ENCODE measurements around the gene MBTPS1.

MBTPS1 gene

DNA sequence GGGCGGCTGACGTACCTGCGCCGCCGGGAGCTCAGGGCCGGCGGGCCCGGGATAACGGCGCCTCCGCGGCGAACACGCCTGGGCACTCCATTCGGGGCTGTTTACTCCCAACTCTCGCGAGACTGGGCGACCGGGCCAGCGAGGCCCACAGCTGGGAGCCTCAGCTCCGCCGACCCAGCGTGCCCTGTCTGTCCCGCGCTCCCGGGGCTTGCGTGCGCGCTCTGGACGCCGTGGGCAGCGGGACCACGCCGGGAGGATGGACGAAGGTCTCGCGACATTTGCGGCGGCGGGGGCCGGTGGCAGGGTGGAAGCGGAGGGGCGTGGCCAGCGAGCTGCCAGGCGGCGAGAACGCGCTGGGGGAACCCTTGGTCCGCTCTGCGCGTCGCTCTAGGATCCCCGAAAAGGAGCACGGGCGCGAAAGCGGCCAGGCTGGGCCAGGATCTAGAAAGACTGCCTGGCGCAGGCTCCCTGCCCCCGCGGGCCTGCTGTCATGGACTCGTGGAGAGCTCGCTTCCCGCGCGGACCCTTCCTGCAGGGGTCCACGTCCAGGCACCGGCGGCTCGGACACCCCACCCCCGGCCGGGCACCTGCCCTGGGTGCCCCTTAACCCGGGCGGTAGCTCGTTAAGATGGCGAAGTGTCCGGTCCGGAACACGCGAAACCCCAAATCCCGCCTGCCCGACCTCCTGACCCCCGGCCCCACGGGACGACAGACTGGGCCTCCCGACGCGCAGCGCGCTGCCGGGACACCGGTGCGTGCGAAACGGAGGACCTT lies at the start of gene MBTPS1:
Gene MBTPS1, minus strand, starts transcription at position 223 of the 774 bp plus-strand sequence. CDS start 15,159 bp downstream, outside the sequence.
- peak; percentile 98 for DNase-seq

DNA sequence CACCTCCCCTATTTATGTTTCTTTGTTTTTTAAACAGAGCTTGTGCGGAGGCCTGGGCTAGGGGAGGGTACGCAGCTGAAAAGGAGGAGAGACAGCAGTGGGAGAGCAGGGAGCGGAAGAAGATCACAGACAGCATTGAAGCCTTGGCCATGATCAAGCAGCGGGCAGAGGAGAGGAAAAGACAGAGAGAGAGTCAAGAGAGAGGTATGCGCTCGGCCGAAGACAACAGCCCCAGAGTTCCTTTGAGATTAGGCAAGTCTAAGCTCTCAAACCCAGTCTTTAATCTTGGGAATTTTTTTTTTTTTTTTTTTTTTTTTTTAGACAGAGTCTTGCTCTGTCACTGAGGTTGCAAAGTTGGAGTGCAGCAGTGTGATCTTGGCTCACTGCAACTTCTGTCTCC lies 49.0 kb upstream of the MBTPS1 start:
- no peak for DNase-seq

GRCh38 chr16:84161801-84162200 lies 45.1 kb upstream of the MBTPS1 start:
- no peak for DNase-seq

DNA sequence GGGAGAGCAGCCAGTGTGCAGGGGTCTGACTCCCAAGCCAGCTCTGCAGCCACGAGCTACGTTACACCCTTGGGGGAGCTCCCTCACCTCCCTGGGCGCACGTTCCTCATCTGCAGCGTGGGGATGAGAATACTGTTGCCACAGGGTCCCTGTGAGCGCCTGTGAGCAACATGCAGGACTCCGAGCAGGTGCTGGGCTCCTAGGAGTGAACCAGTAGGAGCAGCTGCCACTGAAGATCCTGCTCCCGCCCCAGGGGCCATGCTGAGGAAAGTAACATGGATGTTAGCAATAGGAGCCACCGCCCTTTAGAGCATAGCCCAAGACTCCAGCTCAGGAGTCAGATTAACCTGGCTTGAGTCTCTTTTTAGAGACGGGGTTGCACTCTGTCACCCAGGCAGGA lies 44.3 kb upstream of the MBTPS1 start:
- no peak for DNase-seq

DNA sequence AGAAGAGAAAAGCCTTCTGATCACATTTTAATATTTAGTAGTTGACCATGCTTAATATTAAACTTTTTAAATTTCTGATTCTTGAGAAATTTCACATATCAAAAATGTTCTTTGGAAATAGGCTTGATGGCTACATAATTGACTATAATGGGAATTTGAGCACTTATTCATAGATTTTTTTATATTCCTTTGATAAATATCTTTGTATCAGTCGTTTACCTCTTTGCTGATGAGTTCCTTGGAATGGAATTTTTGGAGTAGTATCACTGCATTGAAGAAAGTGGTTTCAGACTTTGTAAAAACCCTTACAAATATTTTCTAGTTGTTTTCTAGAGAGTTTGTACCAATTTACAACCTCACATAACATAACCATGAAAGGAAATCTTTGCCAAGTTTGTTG lies 43.1 kb upstream of the MBTPS1 start:
- DNase-seq, result no peak

DNA sequence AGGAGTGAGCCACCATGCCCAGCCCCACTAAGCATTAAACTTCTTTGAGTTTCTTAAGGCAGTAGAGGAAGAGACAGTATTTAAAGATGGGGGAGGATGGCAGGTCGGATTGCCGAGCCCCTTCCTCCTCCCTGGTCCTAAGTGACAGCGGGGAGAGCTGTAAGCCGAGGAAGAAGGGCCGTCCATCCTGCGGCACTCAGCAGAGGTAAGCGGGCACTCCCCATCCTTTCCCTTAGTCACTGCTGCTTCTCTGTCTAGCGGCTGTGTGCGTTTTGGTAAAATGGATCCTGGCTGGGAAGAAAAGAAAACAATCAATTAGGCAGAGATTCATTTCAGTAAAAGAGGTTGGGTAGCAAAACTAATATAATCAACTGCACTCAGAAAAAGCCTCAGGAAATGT lies 42.3 kb upstream of the MBTPS1 start:
- DNase-seq, result no peak

DNA sequence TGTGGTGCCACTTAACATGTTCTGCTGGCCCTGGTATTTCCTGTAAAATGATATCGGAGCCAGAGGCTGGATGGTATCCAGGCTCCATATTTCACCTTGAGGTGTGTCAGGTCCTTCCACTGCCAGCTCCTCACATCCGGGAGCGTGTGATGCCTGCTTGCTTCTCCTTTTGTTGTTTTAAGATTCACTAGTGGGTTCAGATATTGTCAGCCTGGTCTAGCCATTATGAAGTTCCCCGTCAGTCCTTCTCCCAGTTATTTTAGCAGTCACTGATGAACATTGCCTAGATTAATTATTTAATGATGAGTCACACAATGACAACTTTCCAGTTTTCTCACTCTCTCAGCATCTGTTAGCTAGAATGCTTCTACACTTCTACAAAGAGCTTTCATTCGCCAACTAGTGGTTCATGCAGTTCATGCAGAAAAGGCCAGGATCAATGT lies 39.6 kb upstream of the MBTPS1 start:
- DNase-seq, result no peak

DNA sequence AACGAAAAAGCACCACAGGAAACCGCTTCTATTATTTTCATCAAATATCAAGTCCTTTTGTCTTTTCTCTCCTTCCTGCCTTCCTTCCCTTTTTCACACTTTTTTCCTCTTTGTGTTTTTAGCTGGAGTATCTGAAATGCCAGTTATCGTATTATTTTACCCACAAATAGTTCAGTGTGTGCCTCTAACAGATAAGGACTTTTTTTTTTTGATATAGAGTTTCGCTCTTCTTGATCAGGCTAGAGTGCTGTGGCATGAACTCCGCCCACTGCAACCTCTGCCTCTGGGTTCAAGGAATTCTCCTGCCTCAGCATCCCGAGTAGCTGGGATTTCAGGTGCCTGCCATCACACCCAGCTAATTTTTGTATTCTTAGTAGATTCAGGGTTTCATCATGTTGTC lies 39.0 kb upstream of the MBTPS1 start:
- no peak for DNase-seq

DNA sequence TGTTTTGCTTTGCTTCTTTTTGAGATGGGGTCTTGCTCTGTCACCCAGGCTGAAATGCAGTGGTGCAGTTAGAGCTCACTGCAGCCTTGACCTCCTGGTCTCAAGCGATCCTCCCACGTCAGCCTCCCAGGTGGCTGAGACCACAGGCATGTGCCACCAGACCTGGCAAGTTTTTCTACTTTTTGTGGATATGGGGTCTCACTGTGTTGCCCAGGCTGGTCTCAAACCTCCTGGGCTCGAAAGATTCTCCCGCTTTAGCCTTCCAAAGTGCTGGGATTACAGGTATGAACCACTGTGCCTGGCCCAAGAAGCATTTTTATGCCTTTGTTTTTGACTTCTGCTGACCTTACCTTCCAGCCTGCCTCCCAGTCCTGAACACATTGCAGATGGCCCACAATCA lies 38.5 kb upstream of the MBTPS1 start:
- DNase-seq, result no peak

DNA sequence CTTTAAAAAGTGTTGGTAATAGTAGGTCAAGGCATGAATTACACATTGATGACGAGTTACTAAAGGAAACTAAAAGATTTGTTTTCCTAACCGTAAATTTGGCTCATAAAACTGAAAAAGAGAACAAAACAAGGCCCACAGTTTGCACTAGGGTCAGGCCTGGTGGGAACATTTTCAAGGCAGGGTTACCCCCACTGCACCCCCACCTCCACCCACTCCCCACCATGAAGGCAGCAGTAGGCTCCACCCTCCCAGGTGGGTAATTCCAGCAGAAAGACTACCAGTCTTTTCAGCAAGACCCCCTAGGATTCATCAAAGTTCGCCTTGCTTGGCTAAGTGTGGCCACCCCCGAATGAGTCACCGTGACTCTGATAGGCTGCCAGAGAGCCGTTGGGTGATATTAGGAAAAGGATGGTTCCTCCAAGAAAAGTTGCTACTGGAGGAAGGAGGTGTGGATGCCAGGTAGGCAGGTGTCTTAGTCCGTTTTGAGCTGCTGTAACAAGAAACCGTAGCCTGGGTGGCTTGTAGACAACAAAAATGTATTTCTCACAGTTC lies 37.0 kb upstream of the MBTPS1 start:
- no peak for DNase-seq

- no peak for DNase-seq
These were observed 34.2 kb upstream of the MBTPS1 start for GRCh38 chr16:84150926-84151325.

DNA sequence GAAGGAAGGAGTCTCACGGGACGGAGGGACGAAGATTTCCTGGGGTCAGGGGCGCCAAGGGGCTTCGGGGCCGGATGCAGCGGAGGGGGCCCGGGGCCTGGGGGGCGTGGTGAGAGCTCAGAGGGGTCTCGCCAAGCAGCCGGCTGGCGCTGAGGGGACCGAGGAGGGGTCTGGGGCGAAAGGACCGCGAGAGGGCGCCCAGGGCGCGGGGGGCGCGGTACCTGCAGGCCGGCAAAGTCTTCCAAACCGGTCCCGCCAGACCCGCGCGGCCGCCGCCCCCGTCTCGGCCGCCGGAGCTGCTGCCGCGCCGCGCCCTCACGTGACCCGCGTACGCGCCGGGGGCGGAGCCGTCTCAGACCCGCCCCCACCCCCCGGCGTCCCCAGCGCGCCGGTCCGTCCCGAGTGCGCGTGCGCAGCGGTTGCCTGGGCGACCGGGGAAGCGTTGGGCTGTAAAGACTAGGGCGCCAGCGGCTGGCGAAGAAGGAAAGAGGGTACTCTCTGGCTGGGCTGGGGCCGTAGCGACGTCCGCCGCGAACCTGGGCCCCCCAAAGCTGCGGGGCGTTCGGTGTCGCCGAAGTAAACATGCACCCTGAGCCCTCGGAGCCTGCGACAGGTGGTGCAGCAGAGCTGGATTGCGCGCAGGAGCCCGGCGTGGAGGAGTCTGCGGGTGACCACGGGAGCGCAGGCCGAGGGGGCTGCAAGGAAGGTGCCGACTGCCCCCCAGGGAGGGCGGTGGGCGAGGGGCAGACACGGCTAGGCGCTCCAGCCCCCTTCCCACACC lies 28.3 kb upstream of the MBTPS1 start, which contains the start of the genes DNAAF1 and HSDL1:
Gene DNAAF1, plus strand, starts transcription at position 450 of the 781 bp plus-strand sequence. Its CDS starts 133 bp downstream, at position 583.
Gene HSDL1, minus strand, starts transcription at position 319 of the 781 bp plus-strand sequence. CDS start 13,856 bp downstream, outside the sequence.
- DNase-seq, result peak; percentile 91 to 94

DNA sequence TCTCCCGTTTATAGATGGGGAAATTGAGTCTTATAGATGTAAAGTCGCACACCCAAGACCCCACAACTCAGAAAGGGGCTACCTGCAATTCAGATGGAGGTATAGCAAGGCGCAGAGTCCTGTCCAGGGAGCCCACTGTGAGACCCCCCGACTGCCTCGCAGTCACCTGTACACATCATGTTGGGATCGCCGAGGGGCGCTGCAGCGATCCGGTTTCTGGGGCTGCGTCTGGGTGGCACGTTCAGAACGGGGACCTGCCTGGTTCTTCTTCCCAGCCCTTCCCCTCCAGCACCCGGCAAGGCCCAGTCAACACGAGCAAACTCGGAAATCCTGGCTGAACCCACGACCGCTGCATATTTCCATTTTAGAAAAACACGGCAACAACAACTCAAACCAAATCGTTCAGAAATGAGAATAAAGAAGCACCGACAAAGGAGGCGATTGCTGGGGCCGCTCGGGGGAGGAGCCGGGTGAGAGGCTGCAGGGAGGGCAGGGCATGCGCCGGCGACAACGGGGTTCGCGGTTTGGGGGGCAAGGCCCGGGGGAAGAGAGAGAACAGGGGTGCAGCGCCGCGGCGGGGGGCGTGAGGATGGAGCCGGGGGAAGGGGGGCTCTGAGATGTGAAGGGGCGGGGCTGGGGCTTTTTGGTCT lies 27.6 kb upstream of the MBTPS1 start:
- DNase-seq, result peak; percentile 18 to 47

DNA sequence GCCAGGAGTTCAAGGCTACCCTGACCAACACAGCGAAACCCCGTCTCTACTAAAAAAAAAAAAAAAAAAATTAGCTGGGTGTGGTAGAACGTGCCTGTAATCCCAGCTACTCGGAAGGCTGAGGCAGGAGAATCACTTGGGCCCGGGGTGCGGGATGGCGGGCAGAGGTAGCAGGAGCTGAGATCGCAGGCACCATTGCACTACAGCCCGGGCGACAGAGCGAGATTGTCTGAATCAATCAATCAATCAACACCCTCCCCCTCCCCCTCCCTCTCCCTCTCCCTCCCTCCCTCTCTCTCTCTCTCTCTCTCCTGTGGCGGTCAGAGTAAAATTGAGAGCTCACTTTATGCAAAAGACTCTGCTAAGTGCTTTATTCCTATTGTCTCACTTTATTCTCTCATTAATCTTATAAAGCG lies 27.1 kb upstream of the MBTPS1 start:
- DNase-seq, result peak in 1 of 2 donors; percentile 1

- no peak for DNase-seq
These were observed 26.3 kb upstream of the MBTPS1 start for GRCh38 chr16:84143081-84143480.

DNA sequence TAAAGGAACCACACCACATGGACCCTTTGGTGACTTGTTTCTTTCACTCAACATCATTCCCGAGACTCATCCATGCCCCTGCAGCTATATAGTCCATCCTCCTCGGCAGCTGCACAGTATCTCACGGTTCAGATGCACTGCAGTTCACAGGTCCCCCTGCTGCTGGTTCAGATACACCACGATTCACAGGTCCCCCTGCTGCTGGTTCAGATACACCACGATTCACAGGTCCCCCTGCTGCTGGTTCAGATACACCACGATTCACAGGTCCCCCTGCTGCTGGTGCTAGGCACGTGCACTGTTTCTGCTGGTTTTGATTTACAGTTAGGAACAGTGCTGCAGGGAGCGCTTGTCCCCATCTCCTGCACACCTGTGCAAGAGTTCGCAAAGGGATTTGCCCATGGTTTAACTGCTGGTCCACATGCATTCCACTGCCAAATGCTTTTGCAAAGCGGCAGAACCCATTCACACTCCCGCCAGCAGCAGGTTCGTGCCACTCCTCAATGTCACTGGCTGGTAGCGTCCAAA lies 24.5 kb upstream of the MBTPS1 start:
- peak; percentile 6 to 16 for DNase-seq

DNA sequence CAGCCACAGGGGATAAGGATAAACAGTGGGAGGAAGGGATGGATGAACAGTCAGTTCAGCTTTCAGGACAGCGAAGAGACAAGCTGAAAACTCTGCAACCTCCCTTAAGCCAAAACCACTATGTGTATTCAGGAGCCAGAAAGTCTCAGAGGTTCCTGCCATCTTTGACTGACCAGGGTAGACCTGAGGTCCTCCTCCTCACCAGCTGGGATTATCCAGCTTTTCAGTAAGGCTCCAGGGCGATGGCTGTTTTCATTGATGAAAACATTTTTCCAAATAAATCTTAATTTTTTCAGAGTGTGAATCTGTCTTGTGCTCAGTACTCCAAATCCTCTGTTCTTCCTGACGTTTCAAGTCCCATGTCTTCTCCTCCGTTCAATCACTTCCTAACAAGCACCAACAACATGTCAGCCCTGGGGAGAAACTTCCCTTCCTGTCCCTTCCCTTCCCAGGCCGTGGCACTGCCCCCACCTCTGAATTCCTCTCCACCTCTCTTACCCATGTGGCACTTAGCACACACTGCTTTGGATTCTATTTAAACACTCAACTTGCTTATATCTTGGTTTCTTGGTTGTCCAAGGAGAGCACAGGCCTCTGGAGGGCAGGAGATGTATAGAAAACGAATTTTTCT lies 23.0 kb upstream of the MBTPS1 start:
- no peak for DNase-seq

DNA sequence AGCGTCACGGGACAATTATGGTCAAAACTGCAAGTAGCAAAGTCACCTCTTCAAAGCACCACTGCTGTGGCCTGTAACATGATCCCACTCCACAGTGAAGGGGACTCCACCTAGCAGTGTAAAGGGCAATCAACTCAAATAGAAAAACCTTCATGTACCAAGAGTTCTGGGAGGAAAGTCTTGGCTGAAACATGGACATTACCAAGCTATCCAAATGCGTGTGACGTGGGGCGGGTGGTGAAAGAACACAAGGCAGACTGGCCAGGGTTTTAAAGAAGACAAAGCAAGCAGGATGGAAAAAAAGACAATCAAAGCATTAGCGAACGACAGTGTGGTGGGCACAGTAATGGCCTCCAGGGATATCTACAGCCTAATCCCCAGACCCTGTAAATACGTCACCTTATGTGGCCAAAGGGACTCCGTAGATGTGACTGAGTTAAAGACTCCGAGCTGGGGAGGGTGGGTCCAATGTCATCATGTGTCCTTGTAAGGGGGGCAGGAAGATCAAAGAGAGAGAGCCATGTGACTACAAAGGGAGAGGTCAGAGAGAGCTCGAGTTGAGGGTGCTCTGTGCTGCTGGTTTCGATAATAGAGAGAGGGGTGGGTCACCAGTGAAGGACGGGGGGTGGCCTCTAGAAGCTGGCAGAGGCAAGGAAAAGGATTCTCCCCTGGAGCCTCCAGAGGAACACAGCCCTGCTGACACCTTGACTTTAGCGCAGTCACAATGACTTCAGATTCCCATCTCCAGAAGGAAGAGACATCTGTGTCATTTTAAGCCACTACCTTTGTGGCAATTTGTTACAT lies 22.3 kb upstream of the MBTPS1 start:
- DNase-seq, result no peak

- DNase-seq, result no peak
These were observed 21.7 kb upstream of the MBTPS1 start for GRCh38 chr16:84138500-84138823.

DNA sequence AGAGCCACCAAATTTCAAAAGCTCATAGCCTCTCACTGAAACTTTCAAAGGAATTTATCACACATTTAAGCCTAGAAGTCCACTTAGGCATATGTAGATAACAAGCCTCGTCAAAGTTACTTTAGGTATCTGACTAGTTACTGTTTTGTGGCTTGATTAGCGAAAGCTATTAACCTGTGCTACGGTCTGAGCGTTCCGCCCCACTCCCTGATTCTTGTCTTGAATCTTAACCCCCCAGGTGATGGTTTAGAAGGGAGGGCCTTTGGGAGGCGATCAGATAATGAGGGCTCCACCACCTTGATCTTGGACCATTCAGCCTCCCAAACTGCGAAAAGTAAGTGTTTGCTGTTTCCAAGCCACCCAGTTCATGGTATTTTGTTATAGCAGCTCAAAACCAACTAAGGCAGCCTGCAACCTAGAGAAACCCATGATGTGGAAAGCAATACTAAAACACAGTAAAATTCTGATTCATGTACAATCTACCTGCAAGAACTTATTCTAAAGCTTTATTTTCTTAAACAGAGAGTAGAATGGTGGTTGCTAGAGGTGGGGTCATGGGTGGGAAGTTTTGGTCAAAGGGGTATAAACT lies 21.1 kb upstream of the MBTPS1 start:
- no peak for DNase-seq

DNA sequence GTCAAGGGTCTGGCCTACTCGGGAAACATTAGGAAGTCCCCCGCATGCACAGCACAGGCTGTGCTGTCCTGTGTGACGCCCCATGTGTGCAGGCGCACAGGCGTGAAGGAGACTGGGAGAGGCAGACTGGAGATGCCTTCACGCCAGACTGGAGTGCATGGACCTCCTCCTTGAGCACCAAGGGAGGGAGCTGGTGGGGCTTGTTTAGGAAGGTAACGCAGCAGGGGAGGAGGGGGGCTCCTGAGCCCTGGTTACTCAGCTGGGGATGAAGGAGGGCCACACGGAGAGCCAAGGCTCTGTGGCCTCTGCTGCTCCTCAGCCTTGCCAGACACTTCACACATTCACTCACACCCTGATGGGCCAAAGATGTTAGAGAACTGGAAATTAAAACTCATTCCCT lies 20.5 kb upstream of the MBTPS1 start:
- DNase-seq, result no peak

All from CD4-positive, alpha-beta T cell treated with Interferon alpha-2 for 1 hour (primary cell).